Kidney (tissue), 14 donors: ENCODE measurements around the gene FAM78A. TPM values are rescaled to one million over a fixed set of nuclear protein-coding genes. Genes with fewer than 3 reads are reported as not detected.

Experiments used
- DNase-seq, 5 donors: peaks; one replicate each; pipeline ENCODE4 v3.0.0-alpha.2; 2013 to 2020
- FAIRE-seq: peaks from 2 replicates; lab custom pipeline; 2012; peaks lifted over from hg19 to GRCh38; lab: Jason Lieb, UNC
- H3K27ac ChIP-seq, 2 donors: one replicate each; pipeline ENCODE4 v1.7.0; 2013; ENCODE audit warnings: low read depth in 2 of 2, low read length in 2 of 2, inconsistent platforms in 1 of 2
- H3K27me3 ChIP-seq: one replicate; pipeline ENCODE4 v1.7.1; 2013; ENCODE audit warnings: low read length, inconsistent platforms; ENCODE audit not compliant: control insufficient read depth, insufficient read depth
- H3K36me3 ChIP-seq, 3 donors: one replicate each; pipeline versions ENCODE4 v1.7.0 to v1.7.1; 2013; ENCODE audit warnings: low read length in 3 of 3, control low read depth in 1 of 3, inconsistent platforms in 1 of 3; ENCODE audit not compliant: insufficient read depth in 3 of 3, control insufficient read depth in 2 of 3
- H3K4me1 ChIP-seq, 3 donors: one replicate each; pipeline versions ENCODE4 v1.7.0 to v1.7.1; 2013; ENCODE audit warnings: low read length in 3 of 3, inconsistent platforms in 1 of 3, low read depth in 1 of 3; ENCODE audit not compliant: control insufficient read depth in 2 of 3, insufficient read depth in 2 of 3
- H3K4me3 ChIP-seq, 3 donors: one replicate each; pipeline versions ENCODE4 v1.7.0 to v1.8.1; 2013; ENCODE audit warnings: low read length in 3 of 3, control low read depth in 1 of 3, inconsistent platforms in 1 of 3
- H3K9ac ChIP-seq, 3 donors: one replicate each; pipeline versions ENCODE4 v1.7.0 to v1.7.1; 2013; ENCODE audit warnings: low read length in 3 of 3, control low read depth in 1 of 3, inconsistent platforms in 1 of 3
- H3K9me3 ChIP-seq, 3 donors: one replicate each; pipeline versions ENCODE4 v1.7.0 to v1.7.1; 2013; ENCODE audit warnings: low read length in 3 of 3, control low read depth in 1 of 3, inconsistent platforms in 1 of 3; ENCODE audit not compliant: control insufficient read depth in 2 of 3, insufficient read depth in 1 of 3
- CTCF ChIP-seq: IDR thresholded peaks from 3 replicates; pipeline ENCODE4 v1.5.1; 2012; ENCODE audit warnings: mild to moderate bottlenecking, moderate library complexity, borderline replicate concordance; ENCODE audit not compliant: insufficient read depth; ENCODE audit errors: extremely low read depth
- intact Hi-C: fragments of 100-400 bp; cut with DNase I; formaldehyde crosslinking; loops from one replicate; pipeline ENCODE4 v1.11.1; 2022
- polyA plus RNA-seq: library from polyadenylated mRNA; stranded (reverse); fragments of 350-450 nt; fragmentation: Illumina TruSeq; extraction: RNeasy Lipid Tissue Mini Kit (QIAGEN cat#74804); gene quantifications from one replicate; pipeline ENCODE4 v1.2.3, GENCODE V29; 2014; ENCODE audit warnings: low read depth, low replicate concordance; ENCODE audit not compliant: insufficient read depth
- total RNA-seq: library from RNA; stranded (reverse); fragmentation: NEBNext Ultra II Directional; extraction: Animal tissue kit (Norgen Biotek cat#: 25700); gene quantifications from one replicate; pipeline ENCODE4 v1.2.1, GENCODE V29; 2021
- donor health status: control.
- donor health status: control.
- donor health status: control.
- donor health status: control.
- donor health status: control.
- donor health status: DM: yes; HTN: yes; CAD: no.
- donor health status: Normal renal cell carcinoma (clear cell type).

FAM78A gene
- total and polyA plus RNA-seq, 2 donors from 2014 or later: 1.6 to 6.1 TPM

- no peaks in the 10 kb centered on the region for H3K9me3 ChIP-seq
- no peak overlapping the region for H3K27ac ChIP-seq
- FAIRE-seq (no peak), DNase-seq (no peak)
- H3K36me3 ChIP-seq: no peaks in the 10 kb centered on the region
- H3K4me1 ChIP-seq: no peaks in the 10 kb centered on the region
- H3K9ac ChIP-seq: no peak overlapping the region
- no peak for TF ChIP-seq CTCF
- intact Hi-C loops: no loop called here
- no peaks in the 10 kb centered on the region for H3K27me3 ChIP-seq
- no peak overlapping the region for H3K4me3 ChIP-seq
Observed at GRCh38 chr9:131303381-131304321, 27.3 kb upstream of the FAM78A start.

GRCh38 chr9:131302244-131303075, 26.1 kb upstream of the FAM78A start:
- Histone ChIP-seq H3K36me3 (no peaks in the 10 kb centered on the region), H3K9ac (no peak overlapping the region), H3K27me3 (no peaks in the 10 kb centered on the region), H3K27ac (no peak overlapping the region), H3K4me1 (no peaks in the 10 kb centered on the region), H3K9me3 (no peaks in the 10 kb centered on the region), H3K4me3 (no peak overlapping the region)
- intact Hi-C loops: no loop called here
- no peak for TF ChIP-seq CTCF
- FAIRE-seq (no peak), DNase-seq (no peak)

GRCh38 chr9:131300444-131300843, 24.1 kb upstream of the FAM78A start:
- Histone ChIP-seq H3K27ac (no peak overlapping the region), H3K4me3 (no peak overlapping the region), H3K4me1 (no peaks in the 10 kb centered on the region), H3K9me3 (no peaks in the 10 kb centered on the region), H3K36me3 (no peaks in the 10 kb centered on the region), H3K9ac (no peak overlapping the region), H3K27me3 (no peaks in the 10 kb centered on the region)
- DNase-seq (no peak), FAIRE-seq (no peak)
- no peak for TF ChIP-seq CTCF
- intact Hi-C loops: no loop called here
